Natural killer cell (primary cell): ENCODE measurements around the gene KDM4C. TPM values are rescaled to one million over a fixed set of nuclear protein-coding genes. Genes with fewer than 3 reads are reported as not detected.

Source experiments
- ATAC-seq, 3 donors: fragments of 150-1000 bp in 2 of 3; fragments of 200-7000 bp in 1 of 3; cut with Tn5 transposase; 1 replicate in 1 of 3; 2 replicates in 2 of 3; pipeline ENCODE4 v1.10.0; 2021; ENCODE audit warnings: mild to moderate bottlenecking in 2 of 3, moderate library complexity in 2 of 3
- DNase-seq, 2 donors: peaks; one replicate each; pipeline versions ENCODE4 v3.0.0 to v3.0.0-alpha.2; 2013 to 2021; ENCODE audit warnings: mixed read lengths in 1 of 2
- H3K27ac ChIP-seq: one replicate; pipeline ENCODE4 v1.5.1; 2013; ENCODE audit warnings: mild to moderate bottlenecking, low read length
- H3K27me3 ChIP-seq: one replicate; pipeline ENCODE4 v1.6.1; 2013; ENCODE audit warnings: low read length; ENCODE audit not compliant: control insufficient read depth, insufficient read depth
- H3K36me3 ChIP-seq: one replicate; pipeline ENCODE4 v1.6.1; 2013; ENCODE audit warnings: low read length; ENCODE audit not compliant: control insufficient read depth, insufficient read depth
- H3K4me1 ChIP-seq: one replicate; pipeline ENCODE4 v1.6.1; 2013; ENCODE audit warnings: low read length; ENCODE audit not compliant: control insufficient read depth, insufficient read depth
- H3K4me3 ChIP-seq: one replicate; pipeline ENCODE4 v1.5.1; 2013; ENCODE audit warnings: low read length
- H3K9me3 ChIP-seq: one replicate; pipeline ENCODE4 v1.6.1; 2013; ENCODE audit warnings: low read length; ENCODE audit not compliant: control insufficient read depth, insufficient read depth
- H3K27ac Mint-ChIP-seq, 2 donors: one replicate each; pipeline ENCODE4 v1.8.0; 2022; ENCODE audit warnings: mild to moderate bottlenecking in 2 of 2, mixed read lengths in 2 of 2, moderate library complexity in 1 of 2
- H3K27me3 Mint-ChIP-seq, 2 donors: one replicate each; pipeline ENCODE4 v1.8.0; 2022; ENCODE audit warnings: low read depth in 2 of 2, mixed read lengths in 2 of 2
- H3K36me3 Mint-ChIP-seq: one replicate; pipeline ENCODE4 v1.8.0; 2022; ENCODE audit warnings: mixed read lengths
- H3K4me1 Mint-ChIP-seq, 2 donors: one replicate each; pipeline ENCODE4 v1.8.0; 2022; ENCODE audit warnings: mixed read lengths in 2 of 2
- H3K4me3 Mint-ChIP-seq: one replicate; pipeline ENCODE4 v1.8.0; 2022; ENCODE audit warnings: mild to moderate bottlenecking, moderate library complexity, mixed read lengths
- H3K9me3 Mint-ChIP-seq, 2 donors: one replicate each; pipeline ENCODE4 v1.8.0; 2022; ENCODE audit warnings: mixed read lengths in 2 of 2
- WGBS: methylation state at CpG from one replicate; pipeline ENCODE4 v1.1.7; 2013; ENCODE audit warnings: missing lambda C conversion rate; ENCODE audit not compliant: insufficient coverage; 5-methylcytosine and 5-hydroxymethylcytosine counted together
- intact Hi-C: fragments of 100-400 bp; cut with micrococcal nuclease; formaldehyde crosslinking; loops from one replicate; pipeline ENCODE4 v1.14.2; 2022
- total RNA-seq, 4 donors: library from RNA; stranded (reverse); fragments of 120-200 nt in 1 of 4; gene quantifications; one replicate each; pipeline versions ENCODE4 v1.2.3 to v1.2.4, GENCODE V29; 2013 to 2022
- TF ChIP-seq, protein P1 (sequence below): fragments of 200-600 bp; IDR thresholded peaks from one replicate; pipeline ENCODE4 v1.8.0; 2022; ENCODE audit warnings: antibody characterized with exemption

The KDM4C gene
- total RNA-seq, 3 donors from 2014 or later (not counting 1 experiment from before 2014, with no cell fraction given) = 115 to 137 (median 116) TPM

DNA sequence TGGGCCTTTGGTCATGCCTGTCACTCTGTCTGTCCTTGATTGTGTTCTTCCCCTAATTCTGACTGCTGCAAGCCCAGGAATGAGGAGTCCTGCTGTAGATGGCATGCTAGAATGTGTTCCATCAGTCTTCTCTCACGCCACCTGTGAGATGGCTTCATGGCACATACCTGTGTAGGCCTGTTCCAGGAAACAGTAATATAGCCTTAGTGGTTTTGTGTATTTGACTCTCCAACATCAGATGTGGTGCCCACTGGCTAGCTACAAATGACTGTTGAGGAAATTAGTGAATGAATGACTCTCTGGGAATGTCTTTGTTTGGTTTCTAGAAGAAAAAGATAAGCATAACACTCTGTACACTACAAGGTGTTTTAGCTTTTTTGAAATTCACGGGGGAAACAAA, 367.5 kb downstream of the KDM4C start:
- ATAC-seq (no peak), DNase-seq (no peak)
- 98% methylated on average over 2 of the region's 2 CpGs for WGBS
- Mint-ChIP-seq H3K9me3 (peaks cover 2 to 3% of the 10 kb centered on the region in 2 donors), H3K27me3 (no peaks in the 10 kb centered on the region), H3K4me1 (peaks cover 37 to 61% of the 10 kb centered on the region in 2 donors), H3K4me3 (no peak overlapping the region), H3K36me3 (peaks cover 7% of the 10 kb centered on the region), H3K27ac (peak overlapping the region; percentile 14 to 56)
- Histone ChIP-seq H3K27me3 (no peaks in the 10 kb centered on the region), H3K4me1 (peaks cover 10% of the 10 kb centered on the region), H3K4me3 (no peak overlapping the region), H3K27ac (no peak overlapping the region), H3K9me3 (no peaks in the 10 kb centered on the region), H3K36me3 (peaks cover 32% of the 10 kb centered on the region)
- TF ChIP-seq, protein P1, sequence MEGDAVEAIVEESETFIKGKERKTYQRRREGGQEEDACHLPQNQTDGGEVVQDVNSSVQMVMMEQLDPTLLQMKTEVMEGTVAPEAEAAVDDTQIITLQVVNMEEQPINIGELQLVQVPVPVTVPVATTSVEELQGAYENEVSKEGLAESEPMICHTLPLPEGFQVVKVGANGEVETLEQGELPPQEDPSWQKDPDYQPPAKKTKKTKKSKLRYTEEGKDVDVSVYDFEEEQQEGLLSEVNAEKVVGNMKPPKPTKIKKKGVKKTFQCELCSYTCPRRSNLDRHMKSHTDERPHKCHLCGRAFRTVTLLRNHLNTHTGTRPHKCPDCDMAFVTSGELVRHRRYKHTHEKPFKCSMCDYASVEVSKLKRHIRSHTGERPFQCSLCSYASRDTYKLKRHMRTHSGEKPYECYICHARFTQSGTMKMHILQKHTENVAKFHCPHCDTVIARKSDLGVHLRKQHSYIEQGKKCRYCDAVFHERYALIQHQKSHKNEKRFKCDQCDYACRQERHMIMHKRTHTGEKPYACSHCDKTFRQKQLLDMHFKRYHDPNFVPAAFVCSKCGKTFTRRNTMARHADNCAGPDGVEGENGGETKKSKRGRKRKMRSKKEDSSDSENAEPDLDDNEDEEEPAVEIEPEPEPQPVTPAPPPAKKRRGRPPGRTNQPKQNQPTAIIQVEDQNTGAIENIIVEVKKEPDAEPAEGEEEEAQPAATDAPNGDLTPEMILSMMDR = no peak
- intact Hi-C loops = no loop called here

DNA sequence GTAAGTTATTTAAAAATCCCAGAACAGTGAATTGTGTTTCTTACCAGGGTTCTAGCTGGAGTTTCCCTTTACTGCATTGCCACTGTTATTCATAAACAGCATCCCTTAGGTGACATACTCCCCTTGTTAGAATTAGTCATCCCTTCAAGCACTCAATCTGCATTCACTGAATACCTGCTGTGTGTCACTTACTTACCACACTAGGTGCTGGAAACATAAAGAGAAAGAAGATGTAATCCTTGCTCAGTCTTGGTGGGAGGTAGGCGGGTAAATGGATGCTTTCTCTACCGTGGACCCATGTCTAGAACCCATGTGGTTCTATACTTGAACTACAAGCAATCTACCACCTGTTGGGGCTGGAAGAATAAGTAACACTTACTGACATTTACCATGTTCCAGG, 371.6 kb downstream of the KDM4C start:
- H3K4me1 Mint-ChIP-seq = peaks cover 10 to 27% of the 10 kb centered on the region in 2 donors
- Histone ChIP-seq H3K36me3 (peaks cover 42% of the 10 kb centered on the region), H3K4me3 (no peak overlapping the region), H3K27me3 (no peaks in the 10 kb centered on the region), H3K4me1 (no peaks in the 10 kb centered on the region), H3K27ac (no peak overlapping the region), H3K9me3 (no peaks in the 10 kb centered on the region)
- H3K9me3 Mint-ChIP-seq = no peaks in the 10 kb centered on the region
- no peak for DNase-seq
- WGBS = 100% methylated on average over 1 of the region's 2 CpGs
- intact Hi-C loops = no loop called here
- H3K36me3 Mint-ChIP-seq = peaks cover 7% of the 10 kb centered on the region
- no peak for ATAC-seq
- TF ChIP-seq, protein P1 = no peak
- H3K27ac Mint-ChIP-seq = peak overlapping the region in 1 of 2 donors; percentile 33
- H3K4me3 Mint-ChIP-seq = no peak overlapping the region
- H3K27me3 Mint-ChIP-seq = no peaks in the 10 kb centered on the region

DNA sequence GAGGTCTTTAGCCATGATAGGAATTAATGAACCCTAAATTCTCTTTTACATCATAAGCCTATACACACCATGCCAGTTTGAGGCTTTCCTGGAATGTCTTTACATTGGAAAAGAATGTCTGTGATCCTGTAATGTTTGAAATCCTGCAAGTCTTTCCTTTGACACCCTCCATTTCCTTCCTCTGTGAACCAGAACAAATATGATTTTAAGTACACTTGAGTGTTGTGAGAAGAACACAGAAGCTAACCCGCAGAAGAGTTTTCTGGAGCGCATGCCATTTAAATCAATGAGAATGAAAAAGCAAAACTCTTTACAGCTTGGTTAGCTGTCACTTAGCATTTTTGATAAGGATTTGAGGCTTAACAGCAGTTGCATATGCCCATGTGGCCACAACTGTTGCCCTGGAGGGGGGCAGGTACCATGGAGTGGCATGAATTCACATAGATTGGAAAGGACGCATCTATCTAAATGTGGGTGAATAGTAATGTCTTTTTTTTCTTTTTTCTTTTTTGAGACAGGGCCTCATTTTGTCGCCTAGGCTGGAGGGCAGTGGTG, 372.6 kb downstream of the KDM4C start:
- peaks cover 11% of the 10 kb centered on the region for H3K36me3 Mint-ChIP-seq
- Histone ChIP-seq H3K9me3 (no peaks in the 10 kb centered on the region), H3K36me3 (peaks cover 48% of the 10 kb centered on the region), H3K27me3 (no peaks in the 10 kb centered on the region), H3K4me1 (no peaks in the 10 kb centered on the region), H3K27ac (no peak overlapping the region), H3K4me3 (no peak overlapping the region)
- no peak for DNase-seq
- peaks cover 9 to 23% of the 10 kb centered on the region in 2 donors for H3K4me1 Mint-ChIP-seq
- no peak overlapping the region for H3K27ac Mint-ChIP-seq
- intact Hi-C loops = no loop called here
- H3K9me3 Mint-ChIP-seq = no peaks in the 10 kb centered on the region
- 92% methylated on average over 4 of the region's 4 CpGs for WGBS
- no peak overlapping the region for H3K4me3 Mint-ChIP-seq
- no peaks in the 10 kb centered on the region for H3K27me3 Mint-ChIP-seq
- ATAC-seq = no peak
- TF ChIP-seq, protein P1 = no peak

DNA sequence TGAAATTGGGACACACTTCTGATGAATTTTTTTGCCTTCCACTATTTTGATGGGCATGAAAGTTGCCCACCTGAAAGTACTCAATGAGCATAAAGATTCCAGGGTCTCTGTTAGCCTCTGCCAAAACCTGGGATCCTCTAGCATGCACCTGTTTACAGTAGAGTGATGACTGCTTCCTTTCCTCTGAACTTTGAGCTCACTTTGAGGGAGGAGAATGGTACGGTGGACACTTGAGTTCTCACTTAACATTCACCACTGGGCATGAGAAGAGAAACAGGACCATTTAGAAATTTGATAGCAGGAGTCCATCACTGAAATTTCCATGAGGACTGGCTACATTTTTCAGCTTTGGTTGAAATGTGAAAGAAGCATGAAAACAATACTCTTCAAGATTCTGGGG, 374.8 kb downstream of the KDM4C start:
- H3K27me3 Mint-ChIP-seq = no peaks in the 10 kb centered on the region
- H3K4me1 Mint-ChIP-seq = peaks cover 13 to 14% of the 10 kb centered on the region in 2 donors
- H3K4me3 ChIP-seq = no peak overlapping the region
- DNase-seq (no peak), ATAC-seq (no peak)
- H3K9me3 ChIP-seq = no peaks in the 10 kb centered on the region
- no peak overlapping the region for H3K27ac ChIP-seq
- no peaks in the 10 kb centered on the region for H3K4me1 ChIP-seq
- TF ChIP-seq, protein P1 = no peak
- H3K36me3 Mint-ChIP-seq = peaks cover 16% of the 10 kb centered on the region
- H3K36me3 ChIP-seq = peaks cover 55% of the 10 kb centered on the region
- H3K9me3 Mint-ChIP-seq = no peaks in the 10 kb centered on the region
- no peak overlapping the region for H3K27ac Mint-ChIP-seq
- no peak overlapping the region for H3K4me3 Mint-ChIP-seq
- H3K27me3 ChIP-seq = no peaks in the 10 kb centered on the region
- intact Hi-C loops = no loop called here
- WGBS = no CpG with 5 or more reads among the region's 1 CpG
